ENCODE data around the gene TCEA2.

Gene TCEA2

GRCh38 chr20:64108731-64109681 lies 46.0 kb downstream of the TCEA2 start:
- no peak for TF ChIP-seq CTCF (IDR thresholded peaks at IDR 0.05; ENCODE audit: low read depth, low read length)
- TF ChIP-seq MAX (IDR thresholded peaks at IDR 0.05; ENCODE audit: low read depth, low read length), result no peak
- TF ChIP-seq POLR2A (IDR thresholded peaks at IDR 0.05; ENCODE audit: extremely low read depth, insufficient read length), result no peak
- TF ChIP-seq MYC (IDR thresholded peaks at IDR 0.05; ENCODE audit: low read depth, low read length), result no peak
- no peak for DNase-seq (ENCODE audit: low read depth)

GRCh38 chr20:64109831-64110391 lies 46.9 kb downstream of the TCEA2 start:
- DNase-seq (ENCODE audit: low read depth), result no peak
- H3K4me3 ChIP-seq (ENCODE audit: low read depth, low read length), result no peak overlapping the region
- no peak for TF ChIP-seq MYC (IDR thresholded peaks at IDR 0.05; ENCODE audit: low read depth, low read length)
- no peak for TF ChIP-seq POLR2A (IDR thresholded peaks at IDR 0.05; ENCODE audit: extremely low read depth, insufficient read length)
- TF ChIP-seq MAX (IDR thresholded peaks at IDR 0.05; ENCODE audit: low read depth, low read length), result no peak
- no peak for TF ChIP-seq CTCF (IDR thresholded peaks at IDR 0.05; ENCODE audit: low read depth, low read length)

More at GRCh38 chr20:64108731-64109681, 46.0 kb downstream of the TCEA2 start:
- H3K4me3 ChIP-seq (ENCODE audit: low read depth, low read length), result no peak overlapping the region

GRCh38 chr20:64110411-64111068 lies 47.5 kb downstream of the TCEA2 start:
- no peak for DNase-seq (ENCODE audit: low read depth)
- H3K4me3 ChIP-seq (ENCODE audit: low read depth, low read length), result no peak overlapping the region
- TF ChIP-seq CTCF (IDR thresholded peaks at IDR 0.05; ENCODE audit: low read depth, low read length) (no peak), POLR2A (IDR thresholded peaks at IDR 0.05; ENCODE audit: extremely low read depth, insufficient read length) (no peak), MYC (IDR thresholded peaks at IDR 0.05; ENCODE audit: low read depth, low read length) (no peak), MAX (IDR thresholded peaks at IDR 0.05; ENCODE audit: low read depth, low read length) (no peak)

GRCh38 chr20:64111841-64112641 lies 49.0 kb downstream of the TCEA2 start:
- DNase-seq (ENCODE audit: low read depth), result peak; percentile 97
- no peak for TF ChIP-seq POLR2A (IDR thresholded peaks at IDR 0.05; ENCODE audit: extremely low read depth, insufficient read length)
- TF ChIP-seq MYC (IDR thresholded peaks at IDR 0.05; ENCODE audit: low read depth, low read length), result peak; percentile 85
- peak; percentile 89 for TF ChIP-seq MAX (IDR thresholded peaks at IDR 0.05; ENCODE audit: low read depth, low read length)
- TF ChIP-seq CTCF (IDR thresholded peaks at IDR 0.05; ENCODE audit: low read depth, low read length), result no peak

More at GRCh38 chr20:64111841-64112641, 49.0 kb downstream of the TCEA2 start:
- no peak overlapping the region for H3K4me3 ChIP-seq (ENCODE audit: low read depth, low read length)
